GM23338 (cell line): ENCODE results near the gene NYAP2. TPM values are rescaled to one million over a fixed set of nuclear protein-coding genes. Genes with fewer than 3 reads are reported as not detected.

Source experiments
- ATAC-seq: fragments of 200-7000 bp; cut with Tn5 transposase; 3 replicates; pipeline ENCODE4 v1.9.1; 2020
- DNase-seq: peaks from one replicate; pipeline ENCODE4 v3.0.0-alpha.2; 2015; ENCODE audit warnings: low spot score
- H2AFZ ChIP-seq: fragments of 200-600 bp; sonication (generic); 2 replicates; pipeline ENCODE4 v1.8.0; 2016; ENCODE audit warnings: antibody characterized with exemption, mild to moderate bottlenecking, moderate library complexity
- H3F3A ChIP-seq: fragments of 200-600 bp; sonication (generic); replicated peaks from 2 replicates; pipeline ENCODE4 v1.8.0; 2017; ENCODE audit warnings: antibody characterized with exemption, mixed run types, low read depth
- H3K27ac ChIP-seq: fragments of 200-600 bp; sonication (generic); 2 replicates; pipeline ENCODE4 v1.6.1; 2016; ENCODE audit warnings: low read depth
- H3K27me3 ChIP-seq: fragments of 200-600 bp; sonication (generic); 2 replicates; pipeline ENCODE4 v1.8.0; 2016; ENCODE audit warnings: mild to moderate bottlenecking, mixed run types, moderate library complexity; ENCODE audit not compliant: insufficient read depth
- H3K36me3 ChIP-seq: fragments of 200-600 bp; sonication (generic); 2 replicates; pipeline ENCODE4 v1.8.0; 2016; ENCODE audit warnings: mild to moderate bottlenecking; ENCODE audit not compliant: insufficient read depth
- H3K4me1 ChIP-seq: fragments of 200-600 bp; sonication (generic); 2 replicates; pipeline ENCODE4 v1.8.0; 2016; ENCODE audit warnings: mild to moderate bottlenecking, moderate library complexity; ENCODE audit not compliant: insufficient read depth
- H3K4me2 ChIP-seq: fragments of 200-600 bp; sonication (generic); 2 replicates; pipeline ENCODE4 v1.7.1; 2017; ENCODE audit warnings: mixed run types
- H3K4me3 ChIP-seq: fragments of 200-600 bp; sonication (generic); 2 replicates; pipeline ENCODE4 v1.6.1; 2016; ENCODE audit warnings: mixed run types
- H3K79me2 ChIP-seq: fragments of 200-600 bp; sonication (generic); replicated peaks from 2 replicates; pipeline ENCODE4 v1.8.0; 2017; ENCODE audit warnings: mild to moderate bottlenecking; ENCODE audit not compliant: insufficient read depth
- H3K9me2 ChIP-seq: fragments of 200-600 bp; sonication (generic); 2 replicates; pipeline ENCODE4 v1.8.0; 2017; ENCODE audit not compliant: insufficient read depth
- H4K20me1 ChIP-seq: fragments of 200-600 bp; sonication (generic); replicated peaks from 2 replicates; pipeline ENCODE4 v1.8.0; 2017; ENCODE audit warnings: mild to moderate bottlenecking; ENCODE audit not compliant: insufficient read depth
- H3K27ac Mint-ChIP-seq: 2 replicates; pipeline ENCODE4 v1.8.0; 2020; ENCODE audit warnings: inconsistent platforms, mild to moderate bottlenecking, moderate library complexity, mixed read lengths
- H3K27me3 Mint-ChIP-seq: 3 replicates; pipeline ENCODE4 v1.8.0; 2022; ENCODE audit warnings: low read depth, mild to moderate bottlenecking, moderate library complexity, mixed read lengths, inconsistent platforms; ENCODE audit not compliant: insufficient read depth, poor library complexity
- H3K36me3 Mint-ChIP-seq: 3 replicates; pipeline ENCODE4 v1.8.0; 2021; ENCODE audit warnings: low read depth, mild to moderate bottlenecking, inconsistent platforms, moderate library complexity, mixed read lengths
- H3K4me1 Mint-ChIP-seq: 3 replicates; pipeline ENCODE4 v1.8.0; 2020; ENCODE audit warnings: mild to moderate bottlenecking, inconsistent platforms, mixed read lengths
- H3K4me3 Mint-ChIP-seq: 3 replicates; pipeline ENCODE4 v1.8.0; 2021; ENCODE audit warnings: moderate library complexity, mild to moderate bottlenecking, inconsistent platforms, mixed read lengths
- H3K9me3 Mint-ChIP-seq: 3 replicates; pipeline ENCODE4 v1.8.0; 2020; ENCODE audit warnings: moderate library complexity, mild to moderate bottlenecking, inconsistent platforms, mixed read lengths
- CREB1 ChIP-seq: fragments of 250-450 bp; sonication (Bioruptor Pico); IDR thresholded peaks from 2 replicates; pipeline ENCODE4 v1.5.0; 2020; ENCODE audit warnings: low read depth, mild to moderate bottlenecking, moderate library complexity
- EZH2 ChIP-seq: fragments of 200-600 bp; sonication (generic); IDR thresholded peaks from one replicate; pipeline ENCODE4 v1.8.0; 2017; ENCODE audit warnings: antibody characterized with exemption, mild to moderate bottlenecking, low read depth; ENCODE audit not compliant: unreplicated experiment
- EZH2phosphoT487 ChIP-seq: fragments of 200-600 bp; sonication (generic); IDR thresholded peaks from one replicate; pipeline ENCODE4 v1.8.1; 2018; ENCODE audit warnings: antibody characterized with exemption; ENCODE audit not compliant: unreplicated experiment
- JUNB ChIP-seq: IDR thresholded peaks from one replicate; pipeline ENCODE4 v1.6.1; 2016; ENCODE audit warnings: antibody characterized with exemption; ENCODE audit not compliant: unreplicated experiment
- NANOG ChIP-seq: IDR thresholded peaks from 2 replicates; pipeline ENCODE4 v1.6.1; 2016; ENCODE audit warnings: antibody characterized with exemption, borderline replicate concordance
- POLR2AphosphoS5 ChIP-seq: IDR thresholded peaks from 2 replicates; pipeline ENCODE4 v1.6.1; 2016; ENCODE audit warnings: antibody characterized with exemption, low read depth
- STAT1 ChIP-seq: IDR thresholded peaks from one replicate; pipeline ENCODE4 v1.6.1; 2016; ENCODE audit warnings: antibody characterized with exemption; ENCODE audit not compliant: unreplicated experiment
- ZNF114 ChIP-seq: fragments of 250-450 bp; sonication (Bioruptor Pico); IDR thresholded peaks from 2 replicates; pipeline ENCODE4 v1.5.0; 2020; ENCODE audit warnings: mild to moderate bottlenecking, moderate library complexity
- ZNF331 ChIP-seq: fragments of 250-450 bp; sonication (Bioruptor Pico); IDR thresholded peaks from 2 replicates; pipeline ENCODE4 v1.5.0; 2020; ENCODE audit warnings: low read depth, mild to moderate bottlenecking, moderate library complexity
- polyA plus RNA-seq: library from polyadenylated mRNA; unstranded; fragments of >200 nt; fragmentation: Nextera tagmentation; extraction: Ambion mirVana; gene quantifications from 2 replicates; pipeline ENCODE4 v1.2.1, GENCODE V29; 2016
- total RNA-seq: library from RNA; depleted of rRNA; stranded (reverse); fragments of >200 nt; shearing (Covaris generic); gene quantifications from 2 replicates; pipeline ENCODE4 v1.2.3, GENCODE V29; 2014
- TF ChIP-seq, protein P1 (sequence below), 2 experiments: fragments of 200-600 bp in 1 of 2; sonication (generic) in 1 of 2; conservative IDR thresholded peaks; 2 replicates each; pipeline versions ENCODE4 v1.5.1 to v1.6.1; 2016 to 2017; ENCODE audit warnings: antibody characterized with exemption in 2 of 2, low read depth in 2 of 2, mild to moderate bottlenecking in 2 of 2, moderate library complexity in 1 of 2
- TF ChIP-seq, protein P2 (sequence below): IDR thresholded peaks from one replicate; pipeline ENCODE4 v1.6.1; 2018; ENCODE audit warnings: antibody characterized with exemption; ENCODE audit not compliant: unreplicated experiment
- TF ChIP-seq, protein P3 (sequence below): IDR thresholded peaks from 2 replicates; pipeline ENCODE4 v1.6.1; 2016; ENCODE audit warnings: antibody characterized with exemption

Gene NYAP2
- total and polyA plus RNA-seq, 2 experiments from 2014 or later = not detected

DNA sequence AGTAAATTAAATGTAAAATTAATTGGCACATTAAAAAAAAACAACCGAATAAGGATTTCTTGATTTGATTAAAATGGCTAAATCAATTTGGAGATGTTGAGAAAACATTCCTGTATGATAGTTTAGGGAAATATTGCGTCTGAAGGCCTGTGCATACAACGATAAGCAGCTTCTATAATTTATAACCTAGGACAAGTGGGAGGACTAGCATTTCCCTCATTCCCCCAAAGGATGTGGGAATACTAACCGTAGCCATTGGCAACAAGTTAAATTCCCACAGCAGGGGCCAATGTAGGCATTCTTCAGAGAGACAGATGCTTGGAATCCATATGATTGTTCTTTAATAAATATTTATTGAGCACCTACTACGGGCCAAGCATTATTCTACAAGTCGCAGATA lies 134.5 kb downstream of the NYAP2 start:
- H3K27ac Mint-ChIP-seq = no peak overlapping the region
- no peaks in the 10 kb centered on the region for H3K4me1 Mint-ChIP-seq
- Histone ChIP-seq H3K9me2 (no peaks in the 10 kb centered on the region), H3K4me1 (no peaks in the 10 kb centered on the region), H3K4me2 (no peak overlapping the region), H4K20me1 (no peaks in the 10 kb centered on the region), H3K27ac (no peak overlapping the region), H3K4me3 (no peak overlapping the region), H3K27me3 (no peaks in the 10 kb centered on the region), H3K79me2 (no peaks in the 10 kb centered on the region), H3K36me3 (no peaks in the 10 kb centered on the region), H2AFZ (no peak overlapping the region), H3F3A (no peaks in the 10 kb centered on the region)
- no peaks in the 10 kb centered on the region for H3K36me3 Mint-ChIP-seq
- ATAC-seq (no peak), DNase-seq (peak; percentile 14)
- TF ChIP-seq EZH2phosphoT487 (no peak), ZNF114 (CRISPR knock-in tag) (no peak), EZH2 (no peak), ZNF331 (CRISPR knock-in tag) (no peak), JUNB (no peak), POLR2AphosphoS5 (no peak)
- TF ChIP-seq, protein P1, sequence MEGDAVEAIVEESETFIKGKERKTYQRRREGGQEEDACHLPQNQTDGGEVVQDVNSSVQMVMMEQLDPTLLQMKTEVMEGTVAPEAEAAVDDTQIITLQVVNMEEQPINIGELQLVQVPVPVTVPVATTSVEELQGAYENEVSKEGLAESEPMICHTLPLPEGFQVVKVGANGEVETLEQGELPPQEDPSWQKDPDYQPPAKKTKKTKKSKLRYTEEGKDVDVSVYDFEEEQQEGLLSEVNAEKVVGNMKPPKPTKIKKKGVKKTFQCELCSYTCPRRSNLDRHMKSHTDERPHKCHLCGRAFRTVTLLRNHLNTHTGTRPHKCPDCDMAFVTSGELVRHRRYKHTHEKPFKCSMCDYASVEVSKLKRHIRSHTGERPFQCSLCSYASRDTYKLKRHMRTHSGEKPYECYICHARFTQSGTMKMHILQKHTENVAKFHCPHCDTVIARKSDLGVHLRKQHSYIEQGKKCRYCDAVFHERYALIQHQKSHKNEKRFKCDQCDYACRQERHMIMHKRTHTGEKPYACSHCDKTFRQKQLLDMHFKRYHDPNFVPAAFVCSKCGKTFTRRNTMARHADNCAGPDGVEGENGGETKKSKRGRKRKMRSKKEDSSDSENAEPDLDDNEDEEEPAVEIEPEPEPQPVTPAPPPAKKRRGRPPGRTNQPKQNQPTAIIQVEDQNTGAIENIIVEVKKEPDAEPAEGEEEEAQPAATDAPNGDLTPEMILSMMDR (conservative IDR thresholded peaks at IDR 0.05; ENCODE audit: low read depth in 2 of 2) = no peak
- TF ChIP-seq, protein P2, sequence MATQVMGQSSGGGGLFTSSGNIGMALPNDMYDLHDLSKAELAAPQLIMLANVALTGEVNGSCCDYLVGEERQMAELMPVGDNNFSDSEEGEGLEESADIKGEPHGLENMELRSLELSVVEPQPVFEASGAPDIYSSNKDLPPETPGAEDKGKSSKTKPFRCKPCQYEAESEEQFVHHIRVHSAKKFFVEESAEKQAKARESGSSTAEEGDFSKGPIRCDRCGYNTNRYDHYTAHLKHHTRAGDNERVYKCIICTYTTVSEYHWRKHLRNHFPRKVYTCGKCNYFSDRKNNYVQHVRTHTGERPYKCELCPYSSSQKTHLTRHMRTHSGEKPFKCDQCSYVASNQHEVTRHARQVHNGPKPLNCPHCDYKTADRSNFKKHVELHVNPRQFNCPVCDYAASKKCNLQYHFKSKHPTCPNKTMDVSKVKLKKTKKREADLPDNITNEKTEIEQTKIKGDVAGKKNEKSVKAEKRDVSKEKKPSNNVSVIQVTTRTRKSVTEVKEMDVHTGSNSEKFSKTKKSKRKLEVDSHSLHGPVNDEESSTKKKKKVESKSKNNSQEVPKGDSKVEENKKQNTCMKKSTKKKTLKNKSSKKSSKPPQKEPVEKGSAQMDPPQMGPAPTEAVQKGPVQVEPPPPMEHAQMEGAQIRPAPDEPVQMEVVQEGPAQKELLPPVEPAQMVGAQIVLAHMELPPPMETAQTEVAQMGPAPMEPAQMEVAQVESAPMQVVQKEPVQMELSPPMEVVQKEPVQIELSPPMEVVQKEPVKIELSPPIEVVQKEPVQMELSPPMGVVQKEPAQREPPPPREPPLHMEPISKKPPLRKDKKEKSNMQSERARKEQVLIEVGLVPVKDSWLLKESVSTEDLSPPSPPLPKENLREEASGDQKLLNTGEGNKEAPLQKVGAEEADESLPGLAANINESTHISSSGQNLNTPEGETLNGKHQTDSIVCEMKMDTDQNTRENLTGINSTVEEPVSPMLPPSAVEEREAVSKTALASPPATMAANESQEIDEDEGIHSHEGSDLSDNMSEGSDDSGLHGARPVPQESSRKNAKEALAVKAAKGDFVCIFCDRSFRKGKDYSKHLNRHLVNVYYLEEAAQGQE = no peak
- TF ChIP-seq, protein P3, sequence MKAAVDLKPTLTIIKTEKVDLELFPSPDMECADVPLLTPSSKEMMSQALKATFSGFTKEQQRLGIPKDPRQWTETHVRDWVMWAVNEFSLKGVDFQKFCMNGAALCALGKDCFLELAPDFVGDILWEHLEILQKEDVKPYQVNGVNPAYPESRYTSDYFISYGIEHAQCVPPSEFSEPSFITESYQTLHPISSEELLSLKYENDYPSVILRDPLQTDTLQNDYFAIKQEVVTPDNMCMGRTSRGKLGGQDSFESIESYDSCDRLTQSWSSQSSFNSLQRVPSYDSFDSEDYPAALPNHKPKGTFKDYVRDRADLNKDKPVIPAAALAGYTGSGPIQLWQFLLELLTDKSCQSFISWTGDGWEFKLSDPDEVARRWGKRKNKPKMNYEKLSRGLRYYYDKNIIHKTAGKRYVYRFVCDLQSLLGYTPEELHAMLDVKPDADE = no peak
- H3K27me3 Mint-ChIP-seq = no peaks in the 10 kb centered on the region
- peaks cover 2% of the 10 kb centered on the region; the same call in 1 of the 3 replicates for H3K9me3 Mint-ChIP-seq
- H3K4me3 Mint-ChIP-seq = no peak overlapping the region

DNA sequence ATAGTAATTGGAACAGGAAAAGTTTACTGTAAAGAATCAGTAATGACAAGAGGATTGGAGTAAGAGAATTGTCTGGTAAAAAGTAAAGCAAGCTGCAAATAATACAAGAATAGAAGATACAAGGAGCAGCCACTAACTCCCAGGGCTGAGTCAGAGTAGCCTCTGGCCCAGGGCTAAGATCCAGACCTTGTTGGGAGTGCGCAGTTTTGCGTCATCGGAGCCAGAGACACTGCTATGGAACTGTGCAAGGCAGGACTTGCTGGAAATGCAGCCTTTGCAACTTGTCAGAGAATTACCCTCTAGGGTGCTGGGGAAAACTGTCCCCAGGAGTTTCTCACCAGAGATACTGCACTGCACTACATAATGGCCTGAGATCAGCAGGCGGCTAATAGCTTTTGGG lies 135.2 kb downstream of the NYAP2 start:
- H3K4me2 ChIP-seq = no peak overlapping the region
- Mint-ChIP-seq H3K9me3 (peaks cover 3% of the 10 kb centered on the region; the same call in 2 of the 3 replicates), H3K36me3 (no peaks in the 10 kb centered on the region), H3K27me3 (no peaks in the 10 kb centered on the region), H3K4me1 (no peaks in the 10 kb centered on the region), H3K4me3 (no peak overlapping the region), H3K27ac (no peak overlapping the region)
- no peaks in the 10 kb centered on the region for H3K4me1 ChIP-seq
- no peaks in the 10 kb centered on the region for H3K79me2 ChIP-seq
- no peak overlapping the region for H3K27ac ChIP-seq
- no peaks in the 10 kb centered on the region for H3K9me2 ChIP-seq
- no peaks in the 10 kb centered on the region for H4K20me1 ChIP-seq
- no peak overlapping the region for H3K4me3 ChIP-seq
- DNase-seq (no peak), ATAC-seq (no peak)
- H3K36me3 ChIP-seq = no peaks in the 10 kb centered on the region
- no peaks in the 10 kb centered on the region for H3K27me3 ChIP-seq
- H2AFZ ChIP-seq = no peak overlapping the region
- H3F3A ChIP-seq = no peaks in the 10 kb centered on the region
- TF ChIP-seq EZH2 = no peak
- no peak for TF ChIP-seq CREB1 (CRISPR knock-in tag)
- TF ChIP-seq JUNB = no peak
- TF ChIP-seq POLR2AphosphoS5 = no peak
- no peak for TF ChIP-seq STAT1
- TF ChIP-seq, protein P1 (conservative IDR thresholded peaks at IDR 0.05; ENCODE audit: low read depth in 2 of 2) = no peak
- no peak for TF ChIP-seq ZNF114 (CRISPR knock-in tag)
- TF ChIP-seq, protein P2 = no peak
- TF ChIP-seq NANOG = no peak
- TF ChIP-seq EZH2phosphoT487 = no peak
